B cell (primary cell): ENCODE measurements around the gene PLIN5. TPM values are rescaled to one million over a fixed set of nuclear protein-coding genes. Genes with fewer than 3 reads are reported as not detected.

Experiments used
- ATAC-seq: fragments of 200-7000 bp; cut with Tn5 transposase; one replicate; pipeline ENCODE4 v1.10.0; 2021; ENCODE audit warnings: low read depth, mild to moderate bottlenecking, moderate number of reproducible peaks, moderate library complexity
- CTCF ChIA-PET: fragments of 350-600 bp; sonication (Branson Sonifier 250); formaldehyde crosslinking; loops from one replicate; lab custom pipeline; 2021; ENCODE audit warnings: antibody characterized with exemption, inconsistent platforms; lab: Charles Lee
- POLR2A ChIA-PET: fragments of 350-600 bp; sonication (Branson Sonifier 250); formaldehyde crosslinking; loops from one replicate; lab custom pipeline; 2021; ENCODE audit warnings: antibody characterized with exemption; lab: Charles Lee
- DNase-seq: peaks from one replicate; pipeline ENCODE4 v3.0.0; 2013
- H2AFZ ChIP-seq: 2 replicates; pipeline ENCODE4 v1.6.1; 2012; ENCODE audit warnings: mild to moderate bottlenecking, low read depth, low read length; ENCODE audit not compliant: insufficient read depth, poor library complexity, severe bottlenecking
- H3K27ac ChIP-seq, 2 donors: 1 replicate in 1 of 2; 2 replicates in 1 of 2; pipeline ENCODE4 v1.5.1; 2012 to 2013; ENCODE audit warnings: low read length in 2 of 2, mild to moderate bottlenecking in 2 of 2, moderate library complexity in 1 of 2
- H3K27me3 ChIP-seq, 4 experiments: fragments of 200-600 bp in 1 of 4; sonication (generic) in 1 of 4; replicated peaks in 1 of 4; 1 replicate in 2 of 4; 2 replicates in 2 of 4; pipeline versions ENCODE4 v1.6.1 to v1.7.0; 2013 to 2016; ENCODE audit warnings: low read length in 3 of 4, mild to moderate bottlenecking in 2 of 4, mixed read lengths in 1 of 4, moderate library complexity in 1 of 4; ENCODE audit not compliant: insufficient read depth in 4 of 4, control insufficient read depth in 3 of 4; ENCODE audit errors: control extremely low read depth in 1 of 4
- H3K36me3 ChIP-seq, 2 experiments: replicated peaks in 1 of 2; 1 replicate in 1 of 2; 2 replicates in 1 of 2; pipeline versions ENCODE4 v1.6.1 to v1.7.1; 2013; ENCODE audit warnings: low read length in 1 of 2; ENCODE audit not compliant: insufficient read depth in 2 of 2, control insufficient read depth in 1 of 2; ENCODE audit errors: control extremely low read depth in 1 of 2, extremely low read depth in 1 of 2
- H3K4me1 ChIP-seq, 2 donors: fragments of 200-600 bp in 1 of 2; sonication (generic) in 1 of 2; 1 replicate in 1 of 2; 2 replicates in 1 of 2; pipeline versions ENCODE4 v1.5.1 to v1.6.1; 2013 to 2017; ENCODE audit warnings: low read length in 2 of 2; ENCODE audit not compliant: control insufficient read depth in 2 of 2, insufficient read depth in 2 of 2
- H3K4me2 ChIP-seq: replicated peaks from 2 replicates; pipeline ENCODE3; 2012; ENCODE audit warnings: mild to moderate bottlenecking, low read depth, low read length; ENCODE audit not compliant: poor library complexity, severe bottlenecking
- H3K4me3 ChIP-seq, 5 experiments: fragments of 200-600 bp in 1 of 5; sonication (generic) in 1 of 5; 1 replicate in 3 of 5; 2 replicates in 2 of 5; pipeline versions ENCODE4 v1.5.1 to v1.7.0; 2011 to 2016; ENCODE audit warnings: low read length in 4 of 5, mild to moderate bottlenecking in 4 of 5, low read depth in 2 of 5, control low read depth in 1 of 5, moderate library complexity in 1 of 5; ENCODE audit not compliant: insufficient read depth in 1 of 5; ENCODE audit errors: control extremely low read depth in 1 of 5, extremely low read depth in 1 of 5
- H3K79me2 ChIP-seq: fragments of 200-600 bp; sonication (generic); one replicate; pipeline ENCODE4 v1.6.0; 2016; ENCODE audit warnings: low read length; ENCODE audit not compliant: control insufficient read depth, insufficient read depth
- H3K9ac ChIP-seq: fragments of 200-600 bp; sonication (generic); 2 replicates; pipeline ENCODE4 v1.6.1; 2017; ENCODE audit warnings: mild to moderate bottlenecking, low read length, moderate library complexity
- H3K9me3 ChIP-seq, 3 donors: one replicate each; pipeline versions ENCODE4 v1.6.1 to v1.7.1; 2013; ENCODE audit warnings: low read length in 2 of 3; ENCODE audit not compliant: control insufficient read depth in 2 of 3, insufficient read depth in 1 of 3; ENCODE audit errors: control extremely low read depth in 1 of 3
- H4K20me1 ChIP-seq: 2 replicates; pipeline ENCODE4 v1.6.0; 2012; ENCODE audit warnings: mild to moderate bottlenecking, low read length; ENCODE audit not compliant: insufficient read depth, control insufficient read depth, poor library complexity, severe bottlenecking
- H3K27ac Mint-ChIP-seq: one replicate; pipeline ENCODE4 v1.8.0; 2021; ENCODE audit warnings: mixed read lengths
- H3K27me3 Mint-ChIP-seq: one replicate; pipeline ENCODE4 v1.8.0; 2021; ENCODE audit warnings: mixed read lengths
- H3K4me1 Mint-ChIP-seq: one replicate; pipeline ENCODE4 v1.8.0; 2021; ENCODE audit warnings: mixed read lengths
- H3K4me3 Mint-ChIP-seq: one replicate; pipeline ENCODE4 v1.8.0; 2021; ENCODE audit warnings: mixed read lengths
- H3K9me3 Mint-ChIP-seq: one replicate; pipeline ENCODE4 v1.8.0; 2022; ENCODE audit warnings: mixed read lengths; ENCODE audit not compliant: insufficient read depth
- EZH2 ChIP-seq: IDR thresholded peaks from 2 replicates; pipeline ENCODE4 v1.6.1; 2012; ENCODE audit warnings: borderline replicate concordance, low read depth, mild to moderate bottlenecking, moderate library complexity, low read length; ENCODE audit not compliant: insufficient read depth, poor library complexity, severe bottlenecking
- WGBS: methylation state at CpG from one replicate; pipeline ENCODE4 v1.1.5; 2013; ENCODE audit warnings: missing lambda C conversion rate; ENCODE audit not compliant: insufficient coverage; 5-methylcytosine and 5-hydroxymethylcytosine counted together
- intact Hi-C: fragments of 100-400 bp; cut with micrococcal nuclease; formaldehyde crosslinking; loops from one replicate; pipeline ENCODE4 v1.10.0; 2022
- polyA plus RNA-seq: library from polyadenylated mRNA; depleted of rRNA; stranded (reverse); fragments of >200 nt; gene quantifications from 2 replicates; pipeline ENCODE4 v1.2.3, GENCODE V29; 2012
- total RNA-seq, 2 donors: library from RNA; stranded (reverse); fragments of 120-200 nt in 1 of 2; gene quantifications; 1 replicate in 1 of 2; 2 replicates in 1 of 2; pipeline versions ENCODE4 v1.2.3 to v1.2.4, GENCODE V29; 2013 to 2022
- TF ChIP-seq, protein P1 (sequence below): fragments of 200-600 bp; IDR thresholded peaks from one replicate; pipeline ENCODE4 v1.8.0; 2022; ENCODE audit warnings: antibody characterized with exemption, mild to moderate bottlenecking

Gene PLIN5
- total and polyA plus RNA-seq, 2 donors (not counting 1 experiment from before 2014, with no cell fraction given): 0.15 to 0.27 TPM

DNA sequence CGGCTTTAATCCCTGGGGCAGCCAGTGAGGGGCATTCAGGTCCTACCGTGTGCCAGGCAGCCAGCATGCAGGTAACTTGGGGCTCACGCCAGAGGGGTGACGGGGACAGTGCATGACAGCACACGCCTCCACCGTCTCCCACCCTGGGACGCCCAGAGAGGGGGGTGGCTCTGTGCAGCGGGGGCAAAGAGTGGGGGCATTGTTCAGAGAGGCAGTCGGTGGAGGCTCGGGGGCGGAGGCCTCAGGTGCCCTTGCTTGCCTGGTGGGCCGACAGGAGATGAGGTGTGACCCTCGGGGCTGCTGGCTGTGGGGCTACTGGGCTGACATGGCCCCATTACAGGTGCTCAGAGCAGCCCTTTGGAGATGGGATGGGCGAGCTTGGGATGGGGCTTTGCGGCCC lies 35.2 kb downstream of the PLIN5 start:
- H3K4me1 ChIP-seq: no peaks in the 10 kb centered on the region
- H3K36me3 ChIP-seq: peaks cover 0 to 34% of the 10 kb centered on the region in 2 experiments
- H3K79me2 ChIP-seq: no peaks in the 10 kb centered on the region
- H3K4me3 ChIP-seq: no peak overlapping the region
- no peak for ATAC-seq
- WGBS: 98% methylated on average over 15 of the region's 15 CpGs
- no peaks in the 10 kb centered on the region for H3K27me3 ChIP-seq
- Mint-ChIP-seq H3K4me1 (no peaks in the 10 kb centered on the region), H3K27ac (no peak overlapping the region), H3K9me3 (no peaks in the 10 kb centered on the region), H3K4me3 (no peak overlapping the region), H3K27me3 (no peaks in the 10 kb centered on the region)
- H3K27ac ChIP-seq: no peak overlapping the region
- no peaks in the 10 kb centered on the region for H4K20me1 ChIP-seq
- intact Hi-C loops: no loop called here
- H3K9ac ChIP-seq: no peak overlapping the region
- DNase-seq: no peak
- TF ChIP-seq, protein P1, sequence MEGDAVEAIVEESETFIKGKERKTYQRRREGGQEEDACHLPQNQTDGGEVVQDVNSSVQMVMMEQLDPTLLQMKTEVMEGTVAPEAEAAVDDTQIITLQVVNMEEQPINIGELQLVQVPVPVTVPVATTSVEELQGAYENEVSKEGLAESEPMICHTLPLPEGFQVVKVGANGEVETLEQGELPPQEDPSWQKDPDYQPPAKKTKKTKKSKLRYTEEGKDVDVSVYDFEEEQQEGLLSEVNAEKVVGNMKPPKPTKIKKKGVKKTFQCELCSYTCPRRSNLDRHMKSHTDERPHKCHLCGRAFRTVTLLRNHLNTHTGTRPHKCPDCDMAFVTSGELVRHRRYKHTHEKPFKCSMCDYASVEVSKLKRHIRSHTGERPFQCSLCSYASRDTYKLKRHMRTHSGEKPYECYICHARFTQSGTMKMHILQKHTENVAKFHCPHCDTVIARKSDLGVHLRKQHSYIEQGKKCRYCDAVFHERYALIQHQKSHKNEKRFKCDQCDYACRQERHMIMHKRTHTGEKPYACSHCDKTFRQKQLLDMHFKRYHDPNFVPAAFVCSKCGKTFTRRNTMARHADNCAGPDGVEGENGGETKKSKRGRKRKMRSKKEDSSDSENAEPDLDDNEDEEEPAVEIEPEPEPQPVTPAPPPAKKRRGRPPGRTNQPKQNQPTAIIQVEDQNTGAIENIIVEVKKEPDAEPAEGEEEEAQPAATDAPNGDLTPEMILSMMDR: no peak
- TF ChIP-seq EZH2: no peak
- no peaks in the 10 kb centered on the region for H3K9me3 ChIP-seq
- ChIA-PET POLR2A (no interaction called here), CTCF (no interaction called here)
- H2AFZ ChIP-seq: no peak overlapping the region
- no peak overlapping the region for H3K4me2 ChIP-seq

DNA sequence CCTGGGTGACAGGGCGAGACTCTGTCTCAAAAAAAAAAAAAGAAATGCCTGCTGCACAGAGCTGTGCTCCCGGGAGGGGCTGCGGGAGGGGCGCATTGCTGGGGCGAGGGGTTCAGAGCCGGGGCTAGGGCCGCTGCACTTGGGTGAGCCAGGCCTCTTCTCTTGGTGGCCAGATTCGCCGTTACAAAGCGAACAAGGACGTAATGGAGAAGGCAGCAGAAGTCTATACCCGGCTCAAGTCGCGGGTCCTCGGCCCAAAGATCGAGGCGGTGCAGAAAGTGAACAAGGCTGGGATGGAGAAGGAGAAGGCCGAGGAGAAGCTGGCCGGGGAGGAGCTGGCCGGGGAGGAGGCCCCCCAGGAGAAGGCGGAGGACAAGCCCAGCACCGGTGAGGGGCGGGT lies 35.7 kb downstream of the PLIN5 start:
- no peak for DNase-seq
- WGBS: 96% methylated on average over 21 of the region's 23 CpGs
- Histone ChIP-seq H3K4me2 (no peak overlapping the region), H3K4me3 (no peak overlapping the region), H3K27ac (no peak overlapping the region), H3K4me1 (no peaks in the 10 kb centered on the region), H2AFZ (no peak overlapping the region), H3K9ac (no peak overlapping the region), H3K9me3 (no peaks in the 10 kb centered on the region), H3K36me3 (peaks cover 0 to 39% of the 10 kb centered on the region in 2 experiments), H3K79me2 (no peaks in the 10 kb centered on the region), H4K20me1 (no peaks in the 10 kb centered on the region), H3K27me3 (no peaks in the 10 kb centered on the region)
- TF ChIP-seq EZH2: no peak
- TF ChIP-seq, protein P1: no peak
- ChIA-PET CTCF (interaction anchor here (0.6 kb wide), 1 partner anchor 25 kb away, joined by 3 read pairs; no protein-coding TSS in a partner anchor), POLR2A (no interaction called here)
- intact Hi-C loops: no loop called here
- ATAC-seq: no peak
- H3K4me1 Mint-ChIP-seq: no peaks in the 10 kb centered on the region
- H3K27ac Mint-ChIP-seq: no peak overlapping the region
- H3K4me3 Mint-ChIP-seq: no peak overlapping the region
- H3K9me3 Mint-ChIP-seq: no peaks in the 10 kb centered on the region
- H3K27me3 Mint-ChIP-seq: no peaks in the 10 kb centered on the region
